Panc1 (cell line): ENCODE data around the gene NNMT. TPM values are rescaled to one million over a fixed set of nuclear protein-coding genes. Genes with fewer than 3 reads are reported as not detected.

ENCODE experiments used
- ATAC-seq: fragments of 200-7000 bp; cut with Tn5 transposase; 2 replicates; pipeline ENCODE4 v1.9.1; 2020; ENCODE audit warnings: mild to moderate bottlenecking, moderate library complexity
- BruUV-seq: library from RNA; stranded (reverse); fragments of 400-500 nt; replicated peaks from 2 replicates; lab custom pipeline; 2021; lab: Mats Ljungman, UMichigan
- CTCF ChIA-PET: fragments of 300-600 bp; sonication (Branson Sonifier 250); formaldehyde crosslinking; loops from one replicate; lab custom pipeline; 2022; ENCODE audit warnings: antibody characterized with exemption; lab: Charles Lee
- POLR2A ChIA-PET: fragments of 300-600 bp; sonication (Branson Sonifier 250); formaldehyde crosslinking; loops from one replicate; lab custom pipeline; 2022; ENCODE audit warnings: antibody characterized with exemption; lab: Charles Lee
- DNase-seq: peaks from one replicate; pipeline ENCODE4 v3.0.0-alpha.2; 2010; ENCODE audit warnings: low read depth, low spot score
- H3K27ac ChIP-seq: 2 replicates; pipeline ENCODE4 v1.5.1; 2011; ENCODE audit warnings: mild to moderate bottlenecking, low read length, inconsistent platforms
- H3K27me3 ChIP-seq: fragments of 200-500 bp; sonication (Bioruptor generic); 2 replicates; pipeline ENCODE4 v1.6.0; 2014; ENCODE audit warnings: low read length, inconsistent platforms; ENCODE audit not compliant: control insufficient read depth, insufficient read depth
- H3K36me3 ChIP-seq: fragments of 200-500 bp; sonication (Bioruptor generic); 2 replicates; pipeline ENCODE4 v1.5.1; 2014; ENCODE audit warnings: inconsistent platforms, mild to moderate bottlenecking, low read length, moderate library complexity; ENCODE audit not compliant: control insufficient read depth, insufficient read depth
- H3K4me1 ChIP-seq: 2 replicates; pipeline ENCODE4 v1.5.1; 2011; ENCODE audit warnings: inconsistent platforms, mild to moderate bottlenecking, low read length, moderate library complexity; ENCODE audit not compliant: control insufficient read depth, insufficient read depth
- H3K4me3 ChIP-seq, 2 experiments: 2 replicates each; pipeline ENCODE4 v1.5.1; 2011 to 2012; ENCODE audit warnings: low read depth in 2 of 2, low read length in 2 of 2, mild to moderate bottlenecking in 2 of 2, inconsistent platforms in 1 of 2, moderate library complexity in 1 of 2
- H3K9me3 ChIP-seq: fragments of 200-500 bp; sonication (Bioruptor generic); 2 replicates; pipeline ENCODE4 v1.5.1; 2014; ENCODE audit warnings: low read depth, mild to moderate bottlenecking, inconsistent platforms, low read length, moderate library complexity; ENCODE audit not compliant: control insufficient read depth, insufficient read depth
- POLR2AphosphoS5 ChIP-seq: IDR thresholded peaks from 2 replicates; pipeline ENCODE4 v1.6.1; 2012; ENCODE audit warnings: mild to moderate bottlenecking, low read depth, low read length, moderate library complexity
- REST ChIP-seq, 2 experiments: IDR thresholded peaks; 2 replicates each; pipeline ENCODE4 v1.6.1; 2011 to 2012; ENCODE audit warnings: low read depth in 2 of 2, control low read depth in 1 of 2, low read length in 1 of 2, mild to moderate bottlenecking in 1 of 2, moderate library complexity in 1 of 2; ENCODE audit not compliant: insufficient read depth in 1 of 2
- SIN3A ChIP-seq: IDR thresholded peaks from 2 replicates; pipeline ENCODE4 v1.6.1; 2012; ENCODE audit warnings: low read depth, mild to moderate bottlenecking, low read length, moderate library complexity, borderline replicate concordance; ENCODE audit not compliant: insufficient read depth
- TCF7L2 ChIP-seq: IDR thresholded peaks from 2 replicates; pipeline ENCODE4 v1.6.1; 2011; ENCODE audit warnings: mild to moderate bottlenecking, low read depth, low read length, inconsistent platforms
- in situ Hi-C: cut with HindIII; loops from 2 replicates; pipeline ENCODE4 v1.10.0; 2016; ENCODE audit warnings: low sequenced_read_pairs, low pct_unique_long_range_greater_than_20kb
- intact Hi-C: fragments of 100-400 bp; cut with micrococcal nuclease; formaldehyde crosslinking; loops from one replicate; pipeline ENCODE4 v1.10.0; 2022; ENCODE audit not compliant: unreplicated experiment
- total RNA-seq: library from RNA; stranded (reverse); gene quantifications from one replicate; pipeline ENCODE4 v1.2.1, GENCODE V29; 2021; ENCODE audit not compliant: unreplicated experiment
- TF ChIP-seq, protein P1 (sequence below): fragments of 450-650 bp; IDR thresholded peaks from 2 replicates; pipeline ENCODE4 v1.5.1; 2017; ENCODE audit warnings: mild to moderate bottlenecking

NNMT gene
- total RNA-seq, 1 experiment from 2014 or later = 1.7 TPM

DNA sequence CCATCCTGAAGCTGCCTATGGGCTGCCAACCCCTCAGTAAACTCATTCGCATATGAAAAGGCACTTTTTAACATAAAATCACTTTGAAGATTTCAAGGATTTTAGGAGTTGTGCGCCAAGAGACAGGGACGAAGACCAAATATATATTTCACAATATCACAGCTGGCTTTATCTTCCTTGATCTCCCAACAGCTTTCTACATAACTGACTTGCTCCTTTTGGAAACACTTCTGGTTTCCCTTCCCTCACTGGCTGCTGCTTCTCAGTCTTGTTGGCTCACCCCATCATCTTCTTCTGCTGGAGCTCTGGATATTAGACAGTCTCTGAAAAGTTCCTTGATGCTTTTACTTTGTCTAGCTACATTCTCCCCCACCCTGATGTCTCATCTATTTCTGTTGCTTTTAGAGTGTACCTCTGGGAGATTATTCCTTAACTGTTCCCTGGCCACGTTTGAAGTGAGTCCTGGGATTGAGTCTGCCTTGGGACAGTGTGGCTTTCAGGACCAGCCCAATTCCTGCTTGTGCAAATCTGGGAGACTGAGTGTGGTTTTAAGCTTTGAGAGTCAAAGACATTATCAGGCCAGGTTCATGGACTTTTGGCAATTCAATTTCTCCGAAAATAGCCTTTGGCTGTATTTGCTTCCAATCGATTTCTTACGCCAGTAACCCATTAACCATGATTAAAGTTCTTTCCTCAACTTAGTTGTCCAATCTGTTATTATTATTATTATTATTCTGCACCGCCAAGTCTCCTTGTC, 30.9 kb upstream of the NNMT start:
- ChIA-PET CTCF (interaction anchor here (0.7 kb wide), 1 partner anchor 270 kb away, joined by 3 read pairs; no protein-coding TSS in a partner anchor), POLR2A (no interaction called here)
- DNase-seq (no peak), ATAC-seq (no peak)
- BruUV-seq = no TSS peak
- Histone ChIP-seq H3K4me3 (no peak overlapping the region), H3K36me3 (no peaks in the 10 kb centered on the region), H3K27me3 (peaks cover 24% of the 10 kb centered on the region), H3K9me3 (no peaks in the 10 kb centered on the region), H3K27ac (no peak overlapping the region), H3K4me1 (no peaks in the 10 kb centered on the region)
- in situ Hi-C loops = no loop called here
- intact Hi-C loops = no loop called here
- TF ChIP-seq, protein P1, sequence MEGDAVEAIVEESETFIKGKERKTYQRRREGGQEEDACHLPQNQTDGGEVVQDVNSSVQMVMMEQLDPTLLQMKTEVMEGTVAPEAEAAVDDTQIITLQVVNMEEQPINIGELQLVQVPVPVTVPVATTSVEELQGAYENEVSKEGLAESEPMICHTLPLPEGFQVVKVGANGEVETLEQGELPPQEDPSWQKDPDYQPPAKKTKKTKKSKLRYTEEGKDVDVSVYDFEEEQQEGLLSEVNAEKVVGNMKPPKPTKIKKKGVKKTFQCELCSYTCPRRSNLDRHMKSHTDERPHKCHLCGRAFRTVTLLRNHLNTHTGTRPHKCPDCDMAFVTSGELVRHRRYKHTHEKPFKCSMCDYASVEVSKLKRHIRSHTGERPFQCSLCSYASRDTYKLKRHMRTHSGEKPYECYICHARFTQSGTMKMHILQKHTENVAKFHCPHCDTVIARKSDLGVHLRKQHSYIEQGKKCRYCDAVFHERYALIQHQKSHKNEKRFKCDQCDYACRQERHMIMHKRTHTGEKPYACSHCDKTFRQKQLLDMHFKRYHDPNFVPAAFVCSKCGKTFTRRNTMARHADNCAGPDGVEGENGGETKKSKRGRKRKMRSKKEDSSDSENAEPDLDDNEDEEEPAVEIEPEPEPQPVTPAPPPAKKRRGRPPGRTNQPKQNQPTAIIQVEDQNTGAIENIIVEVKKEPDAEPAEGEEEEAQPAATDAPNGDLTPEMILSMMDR = no peak
- no peak for TF ChIP-seq SIN3A

DNA sequence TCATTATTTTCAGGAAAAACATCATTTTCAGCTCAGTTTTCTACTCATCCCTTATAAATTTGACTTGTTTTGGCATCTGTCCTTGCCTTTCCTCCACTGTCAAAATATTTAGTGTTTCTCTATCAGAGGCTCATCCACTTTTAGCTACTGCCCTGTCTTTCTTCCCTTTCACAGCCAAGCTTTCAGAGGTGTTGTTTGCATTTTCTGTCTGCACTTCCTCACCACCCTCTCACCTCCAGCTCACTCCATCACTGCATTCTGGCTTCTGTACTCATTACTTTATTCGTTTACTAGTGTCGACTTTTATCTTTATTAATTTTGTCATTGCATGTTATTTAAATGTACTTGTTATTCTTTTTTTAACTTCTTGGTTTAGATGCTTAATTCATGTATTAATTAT, 26.7 kb upstream of the NNMT start:
- no peaks in the 10 kb centered on the region for H3K9me3 ChIP-seq
- ChIA-PET CTCF (interaction anchor here (0.6 kb wide), 1 partner anchor 373 kb away, joined by 7 read pairs; no protein-coding TSS in a partner anchor), POLR2A (no interaction called here)
- H3K36me3 ChIP-seq = no peaks in the 10 kb centered on the region
- peaks cover 25% of the 10 kb centered on the region for H3K27me3 ChIP-seq
- in situ Hi-C loops (no loop called here), intact Hi-C loops (no loop called here)
- H3K4me1 ChIP-seq = no peaks in the 10 kb centered on the region
- DNase-seq (no peak), ATAC-seq (no peak)
- no peak overlapping the region for H3K27ac ChIP-seq
- no peak for TF ChIP-seq SIN3A
- TF ChIP-seq POLR2AphosphoS5 = no peak
- TF ChIP-seq TCF7L2 = no peak
- no peak for TF ChIP-seq REST (IDR thresholded peaks at IDR 0.05; ENCODE audit: insufficient read depth in 1 of 2, low read depth in 2 of 2, low read length in 1 of 2)
- TF ChIP-seq, protein P1 = no peak
- BruUV-seq = no TSS peak
- H3K4me3 ChIP-seq = no peak overlapping the region
